Iris pigment epithelial cell (primary cell): ENCODE results near the gene CFAP46.
"Not testable (repeated sequence)": the region's sequence is repeated elsewhere in the genome, so short reads cannot be mapped to it uniquely, and the experiment has no call there.

Experiments used
- DNase-seq: peaks from one replicate; pipeline ENCODE4 v3.0.0-alpha.2; 2011; ENCODE audit warnings: low read depth

The CFAP46 gene

GRCh38 chr10:132926777-132927650, 15.4 kb downstream of the CFAP46 start:
- no peak for DNase-seq

DNA sequence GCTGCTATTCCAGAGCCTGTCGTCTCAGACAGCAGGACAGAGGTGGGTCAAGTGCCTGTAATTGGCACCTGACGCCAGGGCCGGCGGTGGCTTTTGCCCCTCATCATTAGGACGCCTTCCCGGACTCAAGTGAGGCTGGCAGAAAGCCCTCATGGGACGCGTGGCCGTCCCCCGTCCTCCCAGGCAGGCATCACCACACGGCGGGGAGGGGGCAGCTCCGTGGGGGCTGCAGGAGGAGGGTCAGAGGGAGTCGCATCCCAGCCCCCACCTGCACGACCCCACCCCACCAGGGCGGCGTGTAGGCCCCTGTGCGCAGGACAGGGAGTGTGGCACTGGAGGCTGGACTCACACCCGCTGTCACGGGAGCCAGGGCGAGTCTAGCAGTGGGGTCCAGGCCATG, 16.3 kb downstream of the CFAP46 start:
- DNase-seq, result no peak

DNA sequence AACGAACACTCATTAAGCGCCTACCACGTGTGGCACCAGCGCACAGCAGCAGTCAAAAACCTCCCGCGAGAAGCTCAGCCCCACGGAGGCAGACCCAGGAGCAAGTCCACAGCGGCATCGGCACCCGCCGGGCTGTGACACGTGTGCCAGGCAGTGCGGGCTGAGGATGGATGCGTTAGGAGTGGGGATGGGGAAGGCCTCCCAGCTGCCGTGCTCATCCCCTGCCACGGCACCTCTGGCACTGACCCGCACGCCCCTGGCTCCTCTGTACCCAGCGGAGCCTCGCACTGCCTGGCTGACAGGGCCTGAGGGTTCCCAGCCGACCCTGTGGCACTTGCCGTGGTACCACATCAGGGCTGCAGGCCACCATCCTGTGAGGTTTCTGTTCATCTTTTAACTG, 16.8 kb downstream of the CFAP46 start:
- DNase-seq, result no peak

DNA sequence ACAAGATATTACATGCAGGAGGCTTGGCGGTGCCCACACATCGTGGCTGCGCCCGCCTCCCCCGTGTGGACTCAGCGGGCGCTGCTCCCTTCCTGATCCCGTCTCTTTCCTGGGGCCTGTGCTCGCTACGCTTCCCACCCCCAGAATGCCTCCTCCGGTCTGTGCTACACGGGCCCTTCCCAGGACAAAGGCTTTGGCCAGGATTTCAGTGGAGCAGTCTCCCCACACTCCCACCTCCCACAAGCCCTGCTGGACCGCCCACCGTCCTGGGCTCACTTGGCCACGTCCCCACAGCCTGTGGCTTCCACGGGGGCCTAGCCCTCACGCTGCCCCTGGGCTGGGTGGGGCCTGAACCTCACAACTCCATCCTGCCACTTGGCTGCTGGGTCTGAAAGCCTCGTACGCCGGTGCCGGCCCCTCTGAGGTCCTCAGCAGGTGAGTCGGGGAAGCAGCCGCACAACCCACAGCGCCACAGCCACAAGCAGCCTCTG, 17.3 kb downstream of the CFAP46 start:
- no peak for DNase-seq

DNA sequence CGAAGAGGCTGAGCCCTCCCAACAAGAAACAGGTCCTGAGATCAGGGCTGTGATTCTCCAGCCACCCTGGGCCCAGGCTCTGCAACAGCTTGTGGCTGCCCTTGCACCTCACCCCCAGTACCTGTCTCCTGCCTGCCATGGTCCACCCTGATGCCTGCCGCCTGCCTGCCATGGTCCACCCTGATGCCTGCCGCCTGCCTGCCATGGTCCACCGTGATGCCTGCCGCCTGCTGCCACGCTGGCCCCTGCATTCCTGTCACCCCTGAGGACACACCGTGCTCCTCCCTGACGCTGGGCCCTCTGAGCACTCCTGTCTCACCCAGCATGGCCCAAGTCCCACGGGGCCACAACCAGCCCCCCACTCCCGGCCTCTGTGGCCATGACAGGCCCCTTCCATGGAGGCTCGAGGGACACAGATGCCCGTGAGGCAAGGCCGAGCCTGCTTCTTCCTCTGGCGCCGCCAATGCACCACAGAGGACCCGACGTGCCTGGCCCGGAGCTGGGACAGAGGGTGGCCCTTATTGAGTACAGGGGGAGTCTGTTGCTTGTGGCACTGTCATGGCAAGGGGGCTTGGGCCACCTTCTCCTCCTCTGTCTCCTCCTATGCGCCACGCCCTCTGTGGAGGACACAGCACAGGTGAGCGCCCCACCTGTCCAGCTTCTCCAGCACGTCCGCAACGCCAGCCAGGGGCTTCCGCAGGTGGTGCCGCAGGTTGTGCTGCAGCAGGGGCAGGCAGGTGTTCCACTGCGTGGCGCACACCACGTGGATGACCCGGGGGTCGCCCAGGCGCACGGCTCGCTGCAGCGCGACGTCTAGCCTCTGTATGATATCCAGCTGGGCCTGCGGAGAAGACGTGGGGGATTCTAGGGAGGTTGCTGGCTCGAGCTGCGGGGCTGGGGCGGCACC, 18.1 kb downstream of the CFAP46 start:
- DNase-seq, result no peak

GRCh38 chr10:132923384-132923783, 19.0 kb downstream of the CFAP46 start:
- not testable (repeated sequence) for DNase-seq

- DNase-seq, result no peak
These were observed 19.5 kb downstream of the CFAP46 start for GRCh38 chr10:132922872-132923271.

- DNase-seq, result no peak
These were observed 20.3 kb downstream of the CFAP46 start for GRCh38 chr10:132921818-132922807.

GRCh38 chr10:132921086-132921485, 21.3 kb downstream of the CFAP46 start:
- DNase-seq, result no peak

- DNase-seq, result no peak
These were observed 22.1 kb downstream of the CFAP46 start for GRCh38 chr10:132920101-132920925.

DNA sequence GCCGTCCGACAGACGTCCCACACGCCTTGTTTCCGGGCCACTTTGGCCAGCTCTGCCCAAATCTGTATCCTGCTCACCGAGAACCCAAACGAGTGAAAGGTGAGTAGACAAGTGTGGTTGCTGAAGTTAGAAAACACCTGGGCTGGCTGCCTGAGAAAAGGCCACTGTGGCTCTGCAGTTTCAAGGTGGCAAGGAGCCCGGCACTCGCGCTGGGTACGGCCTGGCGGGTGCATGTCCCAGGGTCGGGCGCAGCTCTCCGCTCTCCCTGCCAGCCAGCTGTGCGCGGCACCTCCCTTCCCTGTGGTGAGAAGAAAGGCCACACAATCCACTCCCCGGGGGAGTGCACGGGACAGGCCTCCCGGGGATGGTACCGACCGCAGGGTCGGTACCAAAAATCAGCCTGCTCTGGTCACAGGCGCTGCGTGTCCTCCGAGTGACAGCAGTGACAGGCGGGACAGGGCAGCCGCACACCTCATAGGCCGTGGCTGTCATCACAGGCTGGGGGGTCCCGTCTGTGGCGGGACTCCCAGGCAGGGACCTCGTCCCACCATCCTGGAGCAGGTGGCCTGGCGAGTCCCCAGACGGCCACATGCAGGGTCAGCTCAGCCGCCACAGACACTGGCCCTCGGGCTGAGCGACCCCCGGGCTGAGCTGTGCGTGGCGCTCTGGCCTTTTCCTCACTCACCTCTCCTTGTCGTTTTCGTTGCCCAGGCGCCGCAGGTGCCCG, 22.8 kb downstream of the CFAP46 start:
- DNase-seq, result no peak

- DNase-seq, result no peak
These were observed 23.6 kb downstream of the CFAP46 start for GRCh38 chr10:132918617-132919373.

DNA sequence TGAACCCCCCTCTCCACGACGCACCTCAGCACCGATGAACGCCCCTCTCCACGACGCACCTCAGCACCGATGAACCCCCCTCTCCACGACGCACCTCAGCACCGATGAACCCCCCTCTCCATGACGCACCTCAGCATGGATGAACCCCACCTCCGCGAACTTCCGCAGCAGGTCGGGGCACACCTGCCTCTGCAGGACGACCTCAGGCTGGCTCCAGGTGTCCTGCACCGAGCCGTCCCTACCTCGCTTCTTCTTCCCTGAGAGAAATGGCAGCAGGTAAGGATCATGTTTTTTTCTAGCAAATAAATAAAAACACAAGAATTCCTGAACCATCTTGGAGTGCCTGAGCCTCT, 24.1 kb downstream of the CFAP46 start:
- no peak for DNase-seq

DNA sequence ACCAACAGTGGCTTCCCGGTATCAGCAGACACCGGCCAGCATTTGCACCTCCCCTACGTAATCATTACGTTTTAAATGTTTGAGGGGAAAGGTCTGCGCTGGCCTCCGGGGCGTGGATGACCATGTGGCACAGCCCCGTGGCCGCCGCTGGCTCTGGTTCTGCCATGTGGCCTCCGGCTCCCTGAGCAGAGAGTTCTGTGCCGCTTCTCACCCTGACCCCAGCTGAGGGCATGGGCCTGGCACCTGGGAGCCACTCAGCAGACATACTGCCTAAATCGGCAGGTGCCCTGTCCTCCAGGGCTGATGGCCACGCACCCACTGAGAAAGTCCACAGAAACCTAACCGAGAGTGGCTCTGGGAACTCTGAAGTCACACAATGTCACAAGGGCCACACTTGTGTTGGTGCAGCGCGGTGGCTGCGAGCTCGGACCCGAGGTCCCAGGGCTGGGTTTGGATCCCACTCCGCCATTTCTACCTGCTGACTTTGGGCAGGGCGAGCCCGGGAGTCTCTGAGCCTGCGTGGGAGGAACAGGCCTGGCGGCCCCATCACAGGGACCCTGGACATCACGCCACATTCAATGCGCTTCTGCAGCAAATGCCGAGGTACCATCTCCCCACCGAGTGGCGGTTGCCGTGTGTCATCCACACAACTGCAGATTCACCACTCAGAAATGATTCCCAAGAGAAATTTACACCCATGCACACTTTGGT, 25.3 kb downstream of the CFAP46 start:
- no peak for DNase-seq

GRCh38 chr10:132916421-132916841, 25.9 kb downstream of the CFAP46 start:
- no peak for DNase-seq

DNA sequence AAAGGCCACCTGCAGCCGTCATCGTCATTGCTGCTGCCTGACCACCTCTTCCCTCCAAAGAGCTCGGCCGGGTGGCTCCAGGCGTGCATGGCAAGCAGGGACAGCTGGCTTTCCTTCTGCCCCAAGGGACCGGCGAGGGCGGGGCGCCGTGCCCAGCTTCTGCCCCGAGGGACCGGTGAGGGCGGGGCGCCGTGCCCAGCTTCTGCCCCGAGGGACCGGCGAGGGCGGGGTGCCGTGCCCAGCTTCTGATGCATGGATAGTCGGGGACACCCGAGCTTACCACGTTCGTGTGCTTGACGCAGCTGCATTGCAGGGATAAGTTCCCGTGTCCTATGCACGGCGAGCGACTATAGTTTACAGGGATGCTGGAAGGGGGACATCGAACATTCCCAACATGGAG, 27.0 kb downstream of the CFAP46 start:
- no peak for DNase-seq

DNA sequence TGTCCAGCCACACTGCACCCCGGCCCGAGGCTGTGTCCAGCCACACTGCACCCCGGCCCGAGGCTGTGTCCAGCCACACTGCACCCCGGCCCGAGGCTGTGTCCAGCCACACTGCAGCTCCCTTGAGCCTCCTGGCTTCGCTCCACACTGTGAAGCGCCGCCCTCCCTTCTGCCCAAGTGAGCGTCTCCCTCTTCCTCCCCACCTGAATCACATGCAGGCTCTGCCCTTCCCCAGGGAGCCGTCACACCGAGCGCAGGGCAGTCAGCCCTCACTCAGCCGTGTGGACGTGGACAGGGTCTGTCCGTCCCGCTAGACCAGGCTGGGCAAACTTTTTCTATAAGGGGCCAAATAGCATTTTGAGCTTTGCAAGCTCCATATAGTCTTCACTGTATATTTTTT, 27.6 kb downstream of the CFAP46 start:
- no peak for DNase-seq

- DNase-seq, result no peak
These were observed 28.7 kb downstream of the CFAP46 start for GRCh38 chr10:132913559-132914115.
